ENCODE results near the gene SPAG16.

DNA sequence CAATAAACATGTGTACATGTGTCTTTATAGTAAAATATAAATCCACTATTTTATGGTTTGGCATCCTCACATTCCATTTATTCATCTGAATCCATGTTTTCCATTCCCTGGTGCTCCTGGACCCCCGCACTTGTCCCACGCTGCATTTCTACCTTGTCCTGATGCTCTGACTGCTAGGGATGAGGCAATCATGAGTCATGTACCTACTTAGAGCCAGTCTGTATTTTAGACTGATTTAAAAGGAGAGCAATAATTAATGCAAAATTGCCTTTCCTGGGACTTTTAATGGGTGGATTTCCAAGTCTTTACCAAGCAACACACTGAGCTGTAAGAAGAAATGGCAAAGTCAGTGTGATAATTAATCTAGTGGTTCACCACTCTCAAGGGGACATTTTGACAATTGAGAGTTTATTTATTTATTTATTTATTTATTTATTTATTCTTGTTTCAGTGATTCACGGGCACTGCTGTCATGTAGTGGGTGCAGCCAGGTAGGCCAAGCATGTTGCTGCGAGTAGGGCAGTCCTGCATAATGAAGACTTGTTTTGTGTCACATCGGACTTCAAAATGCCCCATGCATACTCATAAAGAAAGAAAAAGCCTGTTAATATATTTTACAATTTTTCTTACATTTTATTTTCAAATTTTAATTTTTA, 707.3 kb downstream of the SPAG16 start:
- TF ChIP-seq RXRA (CRISPR knock-in tag; IDR thresholded peaks at IDR 0.05) (no peak), RCOR2 (CRISPR knock-in tag; IDR thresholded peaks at IDR 0.05) (no peak), EP300 (IDR thresholded peaks at IDR 0.05; ENCODE audit: low read depth in 2 of 2, low read length in 2 of 2) (no peak), EP300 (CRISPR knock-in tag; IDR thresholded peaks at IDR 0.05; ENCODE audit: borderline replicate concordance) (no peak), SMC3 (IDR thresholded peaks at IDR 0.05; ENCODE audit: low read length) (no peak), STAG1 (CRISPR knock-in tag; IDR thresholded peaks at IDR 0.05) (no peak), POLR2AphosphoS5 (IDR thresholded peaks at IDR 0.05; ENCODE audit: low read depth, low read length) (no peak), HCFC1 (IDR thresholded peaks at IDR 0.05; ENCODE audit: low read depth, low read length) (no peak), SMAD9 (CRISPR knock-in tag; IDR thresholded peaks at IDR 0.05) (no peak), POGZ (CRISPR knock-in tag; IDR thresholded peaks at IDR 0.05) (no peak), ARNTL (CRISPR knock-in tag; IDR thresholded peaks at IDR 0.05) (no peak)
- TF ChIP-seq, protein P1, sequence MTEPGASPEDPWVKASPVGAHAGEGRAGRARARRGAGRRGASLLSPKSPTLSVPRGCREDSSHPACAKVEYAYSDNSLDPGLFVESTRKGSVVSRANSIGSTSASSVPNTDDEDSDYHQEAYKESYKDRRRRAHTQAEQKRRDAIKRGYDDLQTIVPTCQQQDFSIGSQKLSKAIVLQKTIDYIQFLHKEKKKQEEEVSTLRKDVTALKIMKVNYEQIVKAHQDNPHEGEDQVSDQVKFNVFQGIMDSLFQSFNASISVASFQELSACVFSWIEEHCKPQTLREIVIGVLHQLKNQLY (CRISPR knock-in tag; IDR thresholded peaks at IDR 0.05), result no peak
- TF ChIP-seq, protein P2, sequence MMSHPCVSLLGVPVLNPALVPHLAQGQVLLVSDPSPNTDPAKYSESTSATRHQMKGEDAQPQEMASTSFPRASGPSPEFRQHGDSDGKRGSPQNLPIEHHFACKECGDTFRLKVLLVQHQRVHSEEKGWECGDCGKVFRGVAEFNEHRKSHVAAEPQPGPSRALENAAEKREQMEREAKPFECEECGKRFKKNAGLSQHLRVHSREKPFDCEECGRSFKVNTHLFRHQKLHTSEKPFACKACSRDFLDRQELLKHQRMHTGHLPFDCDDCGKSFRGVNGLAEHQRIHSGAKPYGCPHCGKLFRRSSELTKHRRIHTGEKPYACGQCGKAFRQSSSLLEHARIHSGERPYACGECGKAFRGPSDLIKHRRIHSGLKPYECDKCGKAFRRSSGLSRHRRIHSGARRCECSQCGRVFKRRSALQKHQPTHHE (CRISPR knock-in tag; IDR thresholded peaks at IDR 0.05; ENCODE audit: borderline replicate concordance), result no peak
- TF ChIP-seq, protein P3, sequence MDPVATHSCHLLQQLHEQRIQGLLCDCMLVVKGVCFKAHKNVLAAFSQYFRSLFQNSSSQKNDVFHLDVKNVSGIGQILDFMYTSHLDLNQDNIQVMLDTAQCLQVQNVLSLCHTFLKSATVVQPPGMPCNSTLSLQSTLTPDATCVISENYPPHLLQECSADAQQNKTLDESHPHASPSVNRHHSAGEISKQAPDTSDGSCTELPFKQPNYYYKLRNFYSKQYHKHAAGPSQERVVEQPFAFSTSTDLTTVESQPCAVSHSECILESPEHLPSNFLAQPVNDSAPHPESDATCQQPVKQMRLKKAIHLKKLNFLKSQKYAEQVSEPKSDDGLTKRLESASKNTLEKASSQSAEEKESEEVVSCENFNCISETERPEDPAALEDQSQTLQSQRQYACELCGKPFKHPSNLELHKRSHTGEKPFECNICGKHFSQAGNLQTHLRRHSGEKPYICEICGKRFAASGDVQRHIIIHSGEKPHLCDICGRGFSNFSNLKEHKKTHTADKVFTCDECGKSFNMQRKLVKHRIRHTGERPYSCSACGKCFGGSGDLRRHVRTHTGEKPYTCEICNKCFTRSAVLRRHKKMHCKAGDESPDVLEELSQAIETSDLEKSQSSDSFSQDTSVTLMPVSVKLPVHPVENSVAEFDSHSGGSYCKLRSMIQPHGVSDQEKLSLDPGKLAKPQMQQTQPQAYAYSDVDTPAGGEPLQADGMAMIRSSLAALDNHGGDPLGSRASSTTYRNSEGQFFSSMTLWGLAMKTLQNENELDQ (CRISPR knock-in tag; IDR thresholded peaks at IDR 0.05; ENCODE audit: borderline replicate concordance), result no peak
- TF ChIP-seq, protein P4, sequence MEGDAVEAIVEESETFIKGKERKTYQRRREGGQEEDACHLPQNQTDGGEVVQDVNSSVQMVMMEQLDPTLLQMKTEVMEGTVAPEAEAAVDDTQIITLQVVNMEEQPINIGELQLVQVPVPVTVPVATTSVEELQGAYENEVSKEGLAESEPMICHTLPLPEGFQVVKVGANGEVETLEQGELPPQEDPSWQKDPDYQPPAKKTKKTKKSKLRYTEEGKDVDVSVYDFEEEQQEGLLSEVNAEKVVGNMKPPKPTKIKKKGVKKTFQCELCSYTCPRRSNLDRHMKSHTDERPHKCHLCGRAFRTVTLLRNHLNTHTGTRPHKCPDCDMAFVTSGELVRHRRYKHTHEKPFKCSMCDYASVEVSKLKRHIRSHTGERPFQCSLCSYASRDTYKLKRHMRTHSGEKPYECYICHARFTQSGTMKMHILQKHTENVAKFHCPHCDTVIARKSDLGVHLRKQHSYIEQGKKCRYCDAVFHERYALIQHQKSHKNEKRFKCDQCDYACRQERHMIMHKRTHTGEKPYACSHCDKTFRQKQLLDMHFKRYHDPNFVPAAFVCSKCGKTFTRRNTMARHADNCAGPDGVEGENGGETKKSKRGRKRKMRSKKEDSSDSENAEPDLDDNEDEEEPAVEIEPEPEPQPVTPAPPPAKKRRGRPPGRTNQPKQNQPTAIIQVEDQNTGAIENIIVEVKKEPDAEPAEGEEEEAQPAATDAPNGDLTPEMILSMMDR (CRISPR knock-in tag; IDR thresholded peaks at IDR 0.05), result no peak
